Measurements from ENCODE around the gene CDX2.

Gene CDX2

DNA sequence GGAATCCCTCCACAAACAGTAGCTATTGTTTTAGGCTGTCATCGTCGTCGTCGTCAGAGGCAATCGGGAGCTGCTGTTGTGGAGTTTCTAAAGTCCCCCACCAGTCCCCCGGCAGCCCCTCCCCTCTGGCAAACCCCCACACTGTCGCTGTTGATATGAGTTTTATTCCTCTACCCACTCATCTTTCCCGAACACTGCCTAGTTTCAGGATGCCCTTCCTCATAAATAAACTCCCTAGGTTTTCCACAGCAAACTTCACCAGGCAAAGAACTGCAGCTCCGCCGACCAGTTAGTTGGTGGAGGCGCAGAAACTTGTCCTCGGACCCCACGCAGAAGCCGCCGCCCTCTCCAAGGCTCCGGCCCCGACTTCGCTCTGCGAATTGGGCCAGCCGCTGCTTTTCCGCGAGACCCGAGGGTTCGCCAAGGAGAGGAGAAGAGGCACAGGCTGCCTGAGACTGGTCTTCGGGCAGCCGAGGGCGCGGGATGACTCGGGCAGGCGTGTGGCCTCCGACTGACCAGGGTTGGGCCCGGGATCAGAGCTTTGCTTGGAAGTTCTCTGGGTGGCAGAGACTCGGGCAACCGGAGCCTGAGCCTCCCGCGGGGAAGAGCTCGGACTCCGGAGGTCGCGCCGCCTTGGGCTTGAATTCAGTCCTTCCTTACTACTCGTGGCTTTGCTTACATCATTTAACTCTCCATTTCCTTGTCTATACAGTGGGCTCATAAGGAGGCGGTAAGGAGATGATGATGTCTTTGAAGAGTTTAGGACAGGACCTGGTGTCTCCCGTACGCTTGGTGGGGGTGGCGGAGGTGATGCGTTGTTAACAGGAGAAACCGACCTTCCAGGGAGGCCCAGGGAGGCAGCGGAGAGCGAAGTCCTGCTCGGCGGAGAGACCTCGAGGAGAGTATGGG lies 41.4 kb downstream of the CDX2 start:
- no peak for DNase-seq

DNA sequence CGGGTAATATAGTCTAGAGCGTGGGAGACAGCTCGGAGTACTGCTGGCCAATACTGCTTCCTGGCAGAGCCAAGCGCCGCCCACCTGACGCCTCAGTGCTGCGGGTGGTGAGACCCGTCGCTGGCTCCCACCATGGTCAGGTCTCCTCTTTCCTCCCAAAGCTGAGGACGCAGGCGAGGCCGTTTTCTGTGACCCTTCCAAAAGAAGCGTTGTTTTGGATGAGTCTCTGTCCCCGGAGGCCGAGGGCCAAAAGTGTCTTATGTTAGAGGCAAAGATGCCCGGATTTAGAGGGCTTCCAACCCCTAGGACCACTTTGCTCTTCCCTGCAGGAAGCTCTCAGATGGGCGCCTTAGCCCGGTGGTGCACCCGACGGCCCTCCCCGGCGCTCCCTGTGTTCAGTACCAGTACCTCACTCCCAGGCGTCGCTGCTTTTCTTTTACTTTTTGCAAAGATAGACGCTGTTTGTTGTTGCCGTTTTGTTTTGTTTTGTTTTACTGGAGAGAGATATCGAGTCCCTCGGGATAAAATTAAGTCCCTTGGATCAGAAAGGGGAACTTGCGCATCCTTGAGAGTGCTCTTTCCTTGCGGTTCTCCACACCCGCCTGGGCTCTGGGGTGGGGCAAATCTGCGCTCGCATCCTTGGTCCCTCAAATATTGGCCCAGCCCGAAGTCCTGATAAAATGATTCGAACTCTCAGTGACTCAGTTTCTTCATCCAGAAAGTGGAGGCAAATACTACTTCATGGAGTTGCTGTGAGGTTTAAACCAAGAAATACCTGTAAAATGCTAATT lies 42.3 kb downstream of the CDX2 start:
- no peak for DNase-seq

DNA sequence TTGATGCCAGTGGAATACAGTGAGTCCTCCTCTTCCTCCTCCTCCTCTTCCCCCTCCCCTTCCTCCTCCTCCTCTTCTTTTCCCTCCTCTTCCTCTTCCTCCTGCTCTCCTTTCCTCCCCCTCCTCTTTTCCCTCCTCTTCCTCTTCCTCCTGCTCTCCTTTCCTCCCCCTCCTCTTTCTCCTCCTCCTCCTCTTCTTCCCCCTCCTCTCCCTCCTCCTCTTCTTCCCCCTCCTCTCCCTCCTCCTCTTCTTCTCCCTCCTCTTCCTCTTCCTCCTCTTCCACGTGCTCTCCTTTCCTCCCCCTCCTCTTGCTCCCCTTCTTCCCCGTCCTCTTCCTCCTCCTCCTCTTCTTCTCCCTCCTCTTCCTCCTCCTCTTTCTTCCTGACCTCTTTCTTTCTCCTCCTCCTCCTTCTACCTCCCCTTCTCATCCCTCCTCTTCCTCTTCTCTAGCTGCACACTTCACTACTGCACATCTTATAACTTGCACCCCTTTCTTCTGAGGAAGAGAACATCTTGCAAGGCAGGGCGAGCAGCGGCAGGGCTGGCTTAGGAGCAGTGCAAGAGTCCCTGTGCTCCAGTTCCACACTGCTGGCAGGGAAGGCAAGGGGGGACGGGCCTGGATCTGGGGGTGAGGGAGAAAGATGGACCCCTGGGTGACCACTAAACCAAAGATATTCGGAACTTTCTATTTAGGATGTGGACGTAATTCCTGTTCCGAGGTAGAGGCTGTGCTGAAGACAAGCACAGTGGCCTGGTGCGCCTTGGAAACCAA lies 43.7 kb downstream of the CDX2 start:
- DNase-seq = no peak

GRCh38 chr13:27924529-27925141 lies 44.5 kb downstream of the CDX2 start:
- no peak for DNase-seq

DNA sequence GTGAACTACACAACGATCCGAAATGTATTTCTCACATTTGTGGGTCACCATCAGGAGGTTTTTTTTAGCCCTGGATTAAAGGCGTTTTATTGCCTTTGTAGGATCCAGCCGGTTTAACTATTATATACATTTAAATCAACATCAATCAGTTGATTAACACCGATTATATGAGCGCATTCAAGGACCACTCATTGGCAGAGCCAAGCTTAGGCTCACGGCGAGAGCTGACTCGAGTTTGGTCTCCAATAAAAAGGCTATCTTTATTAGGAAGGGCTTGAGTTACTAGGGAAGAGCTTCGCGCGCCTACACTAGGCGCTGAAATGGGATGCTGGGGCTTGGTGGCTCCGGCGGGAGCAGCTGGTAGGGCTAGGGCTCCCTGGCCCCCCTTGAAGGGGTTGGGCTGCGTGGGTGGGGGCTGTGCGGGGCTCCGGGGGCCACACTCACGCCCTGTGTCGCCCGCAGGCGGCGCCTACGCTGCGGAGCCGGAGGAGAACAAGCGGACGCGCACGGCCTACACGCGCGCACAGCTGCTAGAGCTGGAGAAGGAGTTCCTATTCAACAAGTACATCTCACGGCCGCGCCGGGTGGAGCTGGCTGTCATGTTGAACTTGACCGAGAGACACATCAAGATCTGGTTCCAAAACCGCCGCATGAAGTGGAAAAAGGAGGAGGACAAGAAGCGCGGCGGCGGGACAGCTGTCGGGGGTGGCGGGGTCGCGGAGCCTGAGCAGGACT lies 45.2 kb downstream of the CDX2 start:
- no peak for DNase-seq

GRCh38 chr13:27922883-27923612 lies 46.1 kb downstream of the CDX2 start:
- DNase-seq = no peak

DNA sequence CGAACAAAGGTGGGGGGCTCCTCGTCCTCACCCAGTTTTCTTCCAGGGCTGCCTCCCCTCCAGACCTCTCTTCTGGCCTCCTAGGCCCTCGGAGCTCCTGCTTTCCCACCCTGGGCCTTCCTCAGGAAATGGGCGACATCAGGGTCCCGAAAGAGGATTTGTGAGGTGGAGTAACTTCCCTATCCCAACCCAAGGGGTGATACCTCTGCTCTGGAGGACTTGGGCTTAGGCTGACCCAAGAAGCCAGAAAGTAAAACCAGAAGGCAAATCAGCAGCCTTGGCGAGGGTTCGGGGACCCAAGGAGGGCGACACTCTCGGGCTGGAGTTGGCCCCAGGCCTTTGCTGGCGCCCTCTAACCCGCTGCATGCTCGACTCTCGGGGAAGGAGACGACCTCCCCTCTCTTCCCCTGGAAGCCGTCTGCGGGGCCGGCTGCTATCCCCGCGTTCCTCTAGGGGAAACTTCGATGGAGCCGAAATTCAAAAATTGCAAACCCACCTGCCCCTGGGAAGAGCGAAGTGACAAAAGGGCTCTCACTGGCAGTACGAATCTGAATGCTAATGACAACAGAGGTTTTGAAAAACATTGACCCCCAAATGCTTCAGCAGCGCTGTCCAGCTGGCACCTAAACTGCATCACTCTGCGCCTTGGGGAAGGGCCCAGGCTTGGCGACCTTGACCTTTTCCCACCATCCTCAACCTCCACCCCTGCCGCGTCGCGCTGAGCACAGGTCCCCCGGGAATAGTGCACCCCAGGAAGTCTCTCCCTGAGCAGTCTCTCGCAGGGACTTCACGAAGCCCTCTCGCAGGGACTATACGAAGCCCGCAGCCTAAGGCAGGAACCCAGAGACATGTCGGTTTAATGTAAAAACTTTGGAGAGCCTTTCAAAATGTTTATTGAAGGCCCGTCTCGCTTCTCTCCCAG lies 46.9 kb downstream of the CDX2 start:
- DNase-seq = no peak

- DNase-seq = no peak
Measured at GRCh38 chr13:27921421-27921960, 47.6 kb downstream of the CDX2 start.

GRCh38 chr13:27920677-27921420 lies 48.3 kb downstream of the CDX2 start:
- no peak for DNase-seq

- DNase-seq = no peak
Measured at GRCh38 chr13:27919934-27920676, 49.0 kb downstream of the CDX2 start, which contains the start of gene PDX1. PDX1 (plus strand) TSS chr13:27920000; CDS start chr13:27920139, 139 bp downstream.

GRCh38 chr13:27919659-27919933 lies 49.5 kb downstream of the CDX2 start:
- no peak for DNase-seq

DNA sequence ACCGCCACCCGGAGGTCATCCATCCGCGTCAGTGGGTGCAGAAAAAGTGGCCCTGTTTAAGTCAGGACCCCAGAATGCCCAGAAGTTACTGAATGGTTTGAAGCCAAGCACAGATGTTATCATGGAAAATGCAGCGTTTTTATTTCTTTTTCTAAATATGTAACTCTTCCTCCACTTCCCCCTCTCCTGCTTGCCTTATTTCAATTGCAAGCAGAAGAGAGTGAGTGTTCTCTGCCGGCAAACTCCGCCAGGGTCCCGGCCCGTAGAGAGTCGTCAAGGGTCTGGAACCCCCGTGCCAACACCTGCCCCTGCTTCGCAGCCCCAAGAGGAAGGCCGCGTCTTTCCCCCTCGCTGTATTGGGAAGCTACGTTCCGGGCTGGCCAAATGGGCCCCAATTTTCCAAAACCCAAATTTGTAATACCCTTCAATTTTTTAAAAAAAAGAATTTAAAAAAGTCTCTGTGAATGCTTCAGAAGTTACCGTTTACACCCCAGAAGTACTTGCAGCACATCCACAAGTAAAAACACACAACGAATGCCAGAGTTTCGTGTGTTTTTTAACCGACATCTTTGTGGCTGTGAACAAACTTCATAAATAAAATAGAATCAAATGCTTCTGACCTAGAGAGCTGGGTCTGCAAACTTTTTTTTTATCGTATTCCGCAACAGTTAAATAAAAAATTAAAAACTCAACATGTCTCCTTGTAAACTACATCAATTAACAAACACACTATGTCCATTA lies 50.0 kb downstream of the CDX2 start:
- DNase-seq = no peak

DNA sequence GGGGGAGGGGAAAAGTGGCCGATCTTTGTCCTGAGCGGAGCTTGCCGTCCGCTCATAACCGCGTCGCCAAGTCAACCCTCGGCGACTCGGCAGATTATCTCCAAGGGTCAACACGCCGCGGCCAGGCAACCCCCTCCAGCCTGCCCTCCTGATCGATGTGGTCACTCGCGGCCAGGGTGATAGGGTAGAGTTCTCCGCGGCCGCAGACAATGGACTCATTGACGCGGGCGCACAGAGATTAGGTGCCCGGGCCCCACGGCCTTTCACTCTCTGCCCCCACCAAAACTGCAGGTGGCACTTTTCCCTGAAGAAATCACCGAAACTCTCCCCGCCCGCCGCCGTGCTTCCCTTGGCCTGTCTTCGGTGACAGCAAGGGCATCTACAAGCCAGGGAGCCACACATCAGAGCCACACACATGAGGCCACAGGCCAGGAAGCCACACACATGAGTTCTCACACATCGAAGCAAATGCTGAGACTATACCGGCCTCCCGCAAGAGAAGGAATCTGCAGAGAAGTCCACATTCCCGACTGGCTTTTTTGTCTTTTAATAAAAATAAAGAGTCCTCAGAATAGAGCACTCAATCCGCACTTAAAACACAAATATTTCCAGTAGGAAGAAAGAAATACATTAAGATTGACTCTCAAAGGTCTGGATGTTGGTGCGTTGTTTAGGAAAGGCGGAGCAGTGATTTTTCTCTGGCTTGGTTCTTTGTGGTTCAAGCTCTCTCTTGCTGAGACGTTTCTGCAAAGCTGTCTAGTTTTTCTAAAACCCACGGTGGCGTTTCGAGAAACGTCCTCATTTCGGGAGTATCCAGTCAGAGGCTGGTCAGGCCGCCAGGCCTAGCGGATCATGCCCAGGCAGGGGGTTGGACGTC lies 50.8 kb downstream of the CDX2 start:
- DNase-seq = no peak

DNA sequence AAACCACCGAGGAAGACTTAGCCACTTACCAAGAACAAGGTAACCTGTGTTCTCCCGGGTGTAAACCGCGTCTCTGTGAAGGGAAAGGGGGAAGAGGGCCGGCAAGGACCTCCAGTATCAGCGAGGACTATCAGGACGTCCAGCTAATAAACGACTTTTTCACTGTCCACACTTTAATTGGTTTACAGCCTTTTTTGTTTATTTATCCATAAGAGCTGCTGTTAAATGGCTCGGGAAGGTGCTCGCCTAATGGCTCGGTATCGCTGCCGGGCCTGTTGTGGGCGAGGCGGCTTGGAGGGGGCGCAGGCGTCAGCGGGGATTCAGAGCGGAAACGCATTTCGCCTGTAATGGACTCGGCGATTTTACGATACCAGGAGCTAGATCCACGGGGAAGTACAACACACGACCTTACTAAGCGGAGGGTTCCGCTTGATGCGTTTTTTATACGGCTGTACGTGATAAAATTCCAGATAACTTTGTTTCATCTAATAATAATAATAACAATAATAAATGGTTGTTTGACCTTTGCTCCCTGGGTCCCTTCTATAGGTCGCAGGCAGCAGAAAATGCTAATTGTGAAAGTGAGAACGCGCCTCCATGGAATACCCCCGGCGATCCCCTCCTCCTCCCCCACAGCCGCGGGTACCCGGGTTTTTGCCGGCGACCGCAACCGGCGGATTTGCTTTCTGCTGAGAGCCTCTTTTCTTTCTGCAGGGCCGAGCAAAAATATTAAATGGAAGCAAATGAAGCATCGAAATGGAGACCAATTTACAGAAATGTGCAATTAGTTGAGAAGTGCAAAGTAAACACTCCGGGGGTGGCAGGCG lies 51.8 kb downstream of the CDX2 start:
- no peak for DNase-seq

GRCh38 chr13:27915301-27916207 lies 53.6 kb downstream of the CDX2 start:
- DNase-seq = no peak

Measured in CD4-positive, alpha-beta T cell treated with Interferon gamma for 1 hour (primary cell).